Measurements from ENCODE around the gene PHACTR1. TPM values are rescaled to one million over a fixed set of nuclear protein-coding genes. Genes with fewer than 3 reads are reported as not detected.

Gene PHACTR1
- polyA plus RNA-seq, 1 of the 3 experiments (the other 2 are of a cell fraction): 0.12 TPM

GRCh38 chr6:12892151-12892550 is 175.6 kb downstream of the PHACTR1 start:
- DNase-seq: peak; percentile 31
- Histone ChIP-seq H3K36me3 (replicated peaks in 1 of 2; ENCODE audit: control insufficient read depth in 1 of 2, insufficient read depth in 2 of 2, low read length in 1 of 2) (no peaks in the 10 kb centered on the region), H3K4me2 (no peak overlapping the region), H3K27me3 (ENCODE audit: insufficient read depth) (no peaks in the 10 kb centered on the region), H3F3A (replicated peaks; ENCODE audit: insufficient read depth) (no peaks in the 10 kb centered on the region), H3K9me3 (no peaks in the 10 kb centered on the region), H4K20me1 (ENCODE audit: insufficient read depth) (no peaks in the 10 kb centered on the region), H3K4me1 (ENCODE audit: control insufficient read depth in 1 of 2, insufficient read depth in 2 of 2, low read depth in 1 of 2, low read length in 1 of 2) (peaks cover 0 to 12% of the 10 kb centered on the region in 2 experiments; a peak in 2 of 4 replicates), H3K9me2 (no peaks in the 10 kb centered on the region), H2AFZ (ENCODE audit: low read depth) (no peak overlapping the region), H3K79me2 (ENCODE audit: insufficient read depth) (no peaks in the 10 kb centered on the region), H3K9ac (no peak overlapping the region), H3K27ac (ENCODE audit: low read depth in 2 of 2, low read length in 1 of 2) (no peak overlapping the region), H3K4me3 (ENCODE audit: low read depth in 2 of 2, low read length in 1 of 2) (no peak overlapping the region)
- TF ChIP-seq USF2 (IDR thresholded peaks at IDR 0.05; ENCODE audit: borderline replicate concordance, low read depth, low read length): no peak
- TF ChIP-seq, protein P1, sequence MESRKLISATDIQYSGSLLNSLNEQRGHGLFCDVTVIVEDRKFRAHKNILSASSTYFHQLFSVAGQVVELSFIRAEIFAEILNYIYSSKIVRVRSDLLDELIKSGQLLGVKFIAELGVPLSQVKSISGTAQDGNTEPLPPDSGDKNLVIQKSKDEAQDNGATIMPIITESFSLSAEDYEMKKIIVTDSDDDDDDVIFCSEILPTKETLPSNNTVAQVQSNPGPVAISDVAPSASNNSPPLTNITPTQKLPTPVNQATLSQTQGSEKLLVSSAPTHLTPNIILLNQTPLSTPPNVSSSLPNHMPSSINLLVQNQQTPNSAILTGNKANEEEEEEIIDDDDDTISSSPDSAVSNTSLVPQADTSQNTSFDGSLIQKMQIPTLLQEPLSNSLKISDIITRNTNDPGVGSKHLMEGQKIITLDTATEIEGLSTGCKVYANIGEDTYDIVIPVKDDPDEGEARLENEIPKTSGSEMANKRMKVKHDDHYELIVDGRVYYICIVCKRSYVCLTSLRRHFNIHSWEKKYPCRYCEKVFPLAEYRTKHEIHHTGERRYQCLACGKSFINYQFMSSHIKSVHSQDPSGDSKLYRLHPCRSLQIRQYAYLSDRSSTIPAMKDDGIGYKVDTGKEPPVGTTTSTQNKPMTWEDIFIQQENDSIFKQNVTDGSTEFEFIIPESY (IDR thresholded peaks at IDR 0.05; ENCODE audit: borderline replicate concordance, low read depth): no peak
- POLR2A ChIA-PET: no interaction called here
- WGBS (ENCODE audit: low lambda C conversion rate): 14% methylated on average over 4 of the region's 4 CpGs
- CTCF ChIA-PET: interaction anchor here (0.6 to 6.6 kb wide), 8 partner anchors 11 to 256 kb away, joined by 3 to 117 read pairs (median 3); no protein-coding TSS in a partner anchor

DNA sequence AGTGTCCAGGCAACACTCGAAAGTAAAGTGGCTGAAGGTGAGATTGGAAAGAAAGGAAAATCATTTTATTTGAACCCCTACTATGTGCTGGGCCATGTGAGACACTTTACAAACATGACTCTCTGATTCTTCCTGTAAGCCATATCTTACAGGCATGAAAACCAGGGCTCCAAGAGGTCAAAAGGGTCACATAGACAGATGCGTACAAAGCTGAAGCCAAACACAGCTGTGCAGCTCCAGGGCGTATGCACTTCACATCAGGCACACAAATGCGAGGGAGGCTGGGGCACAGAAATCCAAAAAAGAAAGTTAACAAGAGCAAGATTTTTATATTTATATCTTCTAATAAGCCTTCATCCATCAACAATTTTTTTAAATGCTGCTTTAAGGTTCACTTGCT is 176.5 kb downstream of the PHACTR1 start:
- H3K9me3 ChIP-seq: no peaks in the 10 kb centered on the region

GRCh38 chr6:12895721-12896120 is 179.2 kb downstream of the PHACTR1 start:
- Histone ChIP-seq H3K9me2 (no peaks in the 10 kb centered on the region), H3K4me3 (ENCODE audit: low read depth in 2 of 2, low read length in 1 of 2) (no peak overlapping the region), H3K9ac (no peak overlapping the region), H3K9me3 (no peaks in the 10 kb centered on the region), H3K79me2 (ENCODE audit: insufficient read depth) (no peaks in the 10 kb centered on the region), H4K20me1 (ENCODE audit: insufficient read depth) (no peaks in the 10 kb centered on the region), H3K27me3 (ENCODE audit: insufficient read depth) (no peaks in the 10 kb centered on the region), H3K27ac (ENCODE audit: low read depth in 2 of 2, low read length in 1 of 2) (no peak overlapping the region), H3K4me2 (no peak overlapping the region), H3F3A (replicated peaks; ENCODE audit: insufficient read depth) (no peaks in the 10 kb centered on the region), H2AFZ (ENCODE audit: low read depth) (no peak overlapping the region), H3K36me3 (replicated peaks in 1 of 2; ENCODE audit: control insufficient read depth in 1 of 2, insufficient read depth in 2 of 2, low read length in 1 of 2) (no peaks in the 10 kb centered on the region), H3K4me1 (ENCODE audit: control insufficient read depth in 1 of 2, insufficient read depth in 2 of 2, low read depth in 1 of 2, low read length in 1 of 2) (peaks cover 0 to 12% of the 10 kb centered on the region in 2 experiments; a peak in 2 of 4 replicates)
- no peak for DNase-seq
- TF ChIP-seq TAF1 (IDR thresholded peaks at IDR 0.05; ENCODE audit: borderline replicate concordance, low read depth, low read length): no peak
- TF ChIP-seq CHD2 (IDR thresholded peaks at IDR 0.05; ENCODE audit: low read length, partially characterized antibody): no peak
- CTCF ChIA-PET: interaction anchor here (1.0 to 6.6 kb wide), 4 partner anchors 15 to 269 kb away, joined by 3 to 117 read pairs (median 13); no protein-coding TSS in a partner anchor
- 40% methylated on average over 3 of the region's 3 CpGs for WGBS (ENCODE audit: low lambda C conversion rate)
- POLR2A ChIA-PET: no interaction called here

More for the DNA sequence above, 176.5 kb downstream of the PHACTR1 start:
- H3K4me2 ChIP-seq: no peak overlapping the region
- POLR2A ChIA-PET: interaction anchor here (0.6 kb wide), 1 partner anchor 435 kb away, joined by 4 read pairs; the partner anchor contains the start of gene TBC1D7
- H3K36me3 ChIP-seq (replicated peaks in 1 of 2; ENCODE audit: control insufficient read depth in 1 of 2, insufficient read depth in 2 of 2, low read length in 1 of 2): no peaks in the 10 kb centered on the region
- no peaks in the 10 kb centered on the region for H3K79me2 ChIP-seq (ENCODE audit: insufficient read depth)
- CTCF ChIA-PET: interaction anchor here (0.7 to 6.6 kb wide), 23 partner anchors 12 to 1182 kb away, joined by 3 to 117 read pairs (median 4); no protein-coding TSS in a partner anchor
- H3F3A ChIP-seq (replicated peaks; ENCODE audit: insufficient read depth): no peaks in the 10 kb centered on the region
- 60% methylated on average over 4 of the region's 4 CpGs for WGBS (ENCODE audit: low lambda C conversion rate)
- no peaks in the 10 kb centered on the region for H3K27me3 ChIP-seq (ENCODE audit: insufficient read depth)
- TF ChIP-seq MAX (IDR thresholded peaks at IDR 0.05; ENCODE audit: low read depth): no peak
- TF ChIP-seq RCOR1 (IDR thresholded peaks at IDR 0.05; ENCODE audit: low read length): peak; percentile 31; the same call in 1 of the 2 replicates
- peak in 1 of 2 experiments; percentile 40; a peak in 1 of 4 replicates for TF ChIP-seq EP300 (IDR thresholded peaks at IDR 0.05; ENCODE audit: borderline replicate concordance in 1 of 2, low read depth in 1 of 2, low read length in 1 of 2)
- no peak overlapping the region for H3K4me3 ChIP-seq (ENCODE audit: low read depth in 2 of 2, low read length in 1 of 2)
- H3K9ac ChIP-seq: no peak overlapping the region
- no peak overlapping the region for H2AFZ ChIP-seq (ENCODE audit: low read depth)
- peaks cover 0 to 12% of the 10 kb centered on the region in 2 experiments; a peak in 2 of 4 replicates for H3K4me1 ChIP-seq (ENCODE audit: control insufficient read depth in 1 of 2, insufficient read depth in 2 of 2, low read depth in 1 of 2, low read length in 1 of 2)
- peak; percentile 41 for DNase-seq
- no peaks in the 10 kb centered on the region for H4K20me1 ChIP-seq (ENCODE audit: insufficient read depth)
- no peak overlapping the region for H3K27ac ChIP-seq (ENCODE audit: low read depth in 2 of 2, low read length in 1 of 2)
- no peaks in the 10 kb centered on the region for H3K9me2 ChIP-seq

Data from SK-N-SH (cell line).